ENCODE data around the gene ABI1.

DNA sequence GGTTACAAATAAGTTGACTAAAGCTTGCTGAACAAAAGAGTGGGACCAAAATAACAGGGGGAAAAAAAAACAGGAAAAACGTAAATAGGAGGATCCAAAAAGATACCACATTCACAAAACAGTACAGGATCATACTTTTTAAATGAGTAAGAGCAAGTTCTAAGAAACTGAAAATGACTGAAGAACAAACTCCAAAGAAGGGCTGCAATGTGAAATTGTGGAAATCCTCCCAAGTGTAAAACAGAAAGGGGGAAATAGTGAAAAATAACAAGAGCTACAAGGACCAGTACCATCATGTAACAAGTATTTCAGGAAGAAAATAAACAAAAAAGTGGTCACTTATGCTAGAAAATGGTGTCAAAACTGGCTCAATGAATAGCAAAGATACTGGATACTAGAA lies 116.9 kb downstream of the ABI1 start:
- TF ChIP-seq TAF1 (IDR thresholded peaks at IDR 0.05; ENCODE audit: low read depth) (no peak), FOXM1 (IDR thresholded peaks at IDR 0.05; ENCODE audit: borderline replicate concordance, low read depth) (no peak)
